GM18511 (cell line): Measurements from ENCODE around the gene TAF1C.
"Not testable (repeated sequence)": the region's sequence is repeated elsewhere in the genome, so short reads cannot be mapped to it uniquely, and the experiment has no call there.

Source experiments
- ATAC-seq: cut with Tn5 transposase; IDR thresholded peaks from one replicate; pipeline ENCODE4 v1.9.1; 2021; ENCODE audit warnings: mild to moderate bottlenecking, moderate library complexity; ENCODE audit not compliant: unreplicated experiment

TAF1C gene, protein sequence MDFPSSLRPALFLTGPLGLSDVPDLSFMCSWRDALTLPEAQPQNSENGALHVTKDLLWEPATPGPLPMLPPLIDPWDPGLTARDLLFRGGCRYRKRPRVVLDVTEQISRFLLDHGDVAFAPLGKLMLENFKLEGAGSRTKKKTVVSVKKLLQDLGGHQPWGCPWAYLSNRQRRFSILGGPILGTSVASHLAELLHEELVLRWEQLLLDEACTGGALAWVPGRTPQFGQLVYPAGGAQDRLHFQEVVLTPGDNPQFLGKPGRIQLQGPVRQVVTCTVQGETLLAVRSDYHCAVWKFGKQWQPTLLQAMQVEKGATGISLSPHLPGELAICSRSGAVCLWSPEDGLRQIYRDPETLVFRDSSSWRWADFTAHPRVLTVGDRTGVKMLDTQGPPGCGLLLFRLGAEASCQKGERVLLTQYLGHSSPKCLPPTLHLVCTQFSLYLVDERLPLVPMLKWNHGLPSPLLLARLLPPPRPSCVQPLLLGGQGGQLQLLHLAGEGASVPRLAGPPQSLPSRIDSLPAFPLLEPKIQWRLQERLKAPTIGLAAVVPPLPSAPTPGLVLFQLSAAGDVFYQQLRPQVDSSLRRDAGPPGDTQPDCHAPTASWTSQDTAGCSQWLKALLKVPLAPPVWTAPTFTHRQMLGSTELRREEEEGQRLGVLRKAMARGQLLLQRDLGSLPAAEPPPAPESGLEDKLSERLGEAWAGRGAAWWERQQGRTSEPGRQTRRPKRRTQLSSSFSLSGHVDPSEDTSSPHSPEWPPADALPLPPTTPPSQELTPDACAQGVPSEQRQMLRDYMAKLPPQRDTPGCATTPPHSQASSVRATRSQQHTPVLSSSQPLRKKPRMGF

DNA sequence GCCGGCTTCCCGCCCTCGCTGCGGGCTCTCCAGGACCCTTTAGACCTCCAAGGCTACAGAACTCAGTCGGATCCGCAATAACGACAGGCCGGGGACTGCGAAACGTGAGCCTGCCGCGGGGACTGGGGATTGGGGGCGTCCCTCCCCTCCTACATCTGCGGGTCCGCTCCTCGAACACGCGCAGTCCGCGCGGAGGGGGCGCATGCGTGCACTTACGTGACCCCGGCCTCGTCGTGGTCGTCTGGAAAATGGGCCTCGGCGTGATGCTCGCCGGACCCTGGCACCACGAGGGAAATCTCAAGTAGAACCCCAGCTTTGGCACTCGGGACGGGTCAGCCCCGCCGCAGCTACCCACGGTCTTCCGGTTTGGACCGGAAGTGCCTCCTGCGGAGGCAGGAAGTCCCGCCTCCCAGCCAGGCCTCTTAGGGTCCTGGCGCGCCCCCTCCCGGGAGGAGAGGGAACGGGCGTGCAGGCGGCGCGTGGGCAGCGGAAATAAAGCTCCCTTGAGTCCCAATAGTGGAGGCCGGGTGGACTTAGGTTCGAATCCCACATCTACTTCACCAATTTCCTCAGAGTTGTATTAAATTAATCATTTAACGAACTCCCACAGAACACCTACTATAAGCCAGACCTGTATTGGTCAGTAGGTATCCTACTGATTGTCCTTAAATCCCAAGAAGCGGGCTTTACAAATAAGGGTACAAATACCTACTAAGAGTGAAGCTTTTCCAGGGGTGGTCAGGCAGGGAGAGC is at the start of gene TAF1C:
Gene TAF1C (minus strand): TSS at position 373 of the 753 bp plus-strand sequence. CDS start 2,069 bp downstream, outside the sequence.
- peak; percentile 97 for ATAC-seq

DNA sequence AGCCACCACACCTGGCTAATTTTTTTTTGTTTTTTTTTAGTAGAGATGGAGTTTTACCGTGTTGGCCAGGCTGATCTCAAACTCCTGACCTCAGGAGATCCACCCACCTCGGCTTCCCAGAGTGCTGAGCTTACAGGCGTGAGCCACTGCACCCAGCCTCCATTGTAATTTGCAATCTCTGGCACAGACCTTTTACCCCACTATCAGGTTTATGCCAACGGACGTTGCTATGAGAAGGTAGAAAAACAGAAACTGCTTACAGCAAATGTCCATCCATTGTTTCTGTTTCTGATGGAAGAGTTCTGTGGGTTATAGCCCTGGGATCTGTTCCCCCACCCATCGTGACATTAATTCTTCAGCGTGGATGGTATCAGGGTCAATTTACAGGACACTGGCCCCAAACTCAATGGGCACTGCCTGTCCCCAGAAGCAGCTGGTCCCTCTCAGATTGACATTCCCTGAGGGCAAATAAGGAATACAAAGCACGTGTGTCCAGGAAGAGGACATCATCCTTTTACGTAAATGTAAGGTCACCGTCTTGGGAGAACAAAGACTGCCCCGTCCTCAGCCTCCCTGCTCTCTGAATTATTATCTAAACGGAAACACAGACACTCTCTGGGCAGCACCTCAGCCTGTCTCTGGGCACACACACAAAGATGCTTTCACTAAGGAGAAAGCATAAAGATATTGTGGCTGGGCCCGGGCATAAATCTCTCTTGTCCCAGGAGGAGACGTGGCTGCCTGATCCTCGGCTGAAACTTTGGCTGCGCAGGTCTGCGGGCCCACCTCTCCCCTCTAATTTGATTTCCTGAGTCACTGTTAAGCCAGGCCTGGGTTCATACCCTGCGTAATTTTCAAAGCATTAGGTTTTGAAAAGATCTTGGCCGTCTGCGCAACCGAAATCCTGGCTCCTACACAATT is 47.7 kb upstream of the TAF1C start:
- ATAC-seq: no peak

DNA sequence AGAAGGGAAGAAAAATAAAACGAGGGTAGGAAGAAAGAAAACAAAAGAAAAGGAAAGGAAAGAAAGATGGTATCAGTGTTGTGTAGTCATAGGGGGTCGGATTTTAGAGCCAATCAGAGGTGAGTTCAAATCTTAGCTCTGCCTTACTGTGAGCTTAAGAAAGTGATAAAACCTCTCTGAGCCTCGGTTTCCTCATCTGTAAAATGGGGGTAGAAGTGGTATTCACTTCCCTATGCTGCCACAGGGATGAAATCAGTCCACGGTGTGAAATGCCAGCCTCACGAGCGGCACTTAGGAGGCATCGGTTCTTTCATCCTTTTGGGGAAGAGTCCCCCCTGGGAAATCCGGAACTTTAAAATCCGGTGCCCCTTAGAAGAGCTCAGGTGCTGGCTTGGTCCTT is 46.9 kb upstream of the TAF1C start:
- no peak for ATAC-seq

DNA sequence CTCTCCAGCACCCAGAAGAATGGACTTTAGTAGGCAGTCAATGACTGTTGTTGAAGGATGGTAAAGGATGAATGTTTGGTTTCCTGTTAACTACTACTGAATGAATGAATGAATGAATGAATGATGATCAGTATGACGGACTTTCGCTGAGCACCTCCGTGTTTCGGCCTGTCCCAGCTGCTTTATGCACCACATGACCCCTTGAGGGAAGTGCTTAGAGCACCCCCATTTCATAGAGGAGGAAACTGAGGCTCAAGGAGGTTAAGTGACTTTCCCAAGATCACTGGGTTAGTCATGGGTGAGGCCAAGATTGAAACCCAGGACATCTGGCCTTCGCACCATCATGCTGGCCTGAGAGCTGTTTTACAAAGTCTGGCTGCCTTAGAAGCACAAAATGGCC is 46.1 kb upstream of the TAF1C start:
- ATAC-seq: no peak

DNA sequence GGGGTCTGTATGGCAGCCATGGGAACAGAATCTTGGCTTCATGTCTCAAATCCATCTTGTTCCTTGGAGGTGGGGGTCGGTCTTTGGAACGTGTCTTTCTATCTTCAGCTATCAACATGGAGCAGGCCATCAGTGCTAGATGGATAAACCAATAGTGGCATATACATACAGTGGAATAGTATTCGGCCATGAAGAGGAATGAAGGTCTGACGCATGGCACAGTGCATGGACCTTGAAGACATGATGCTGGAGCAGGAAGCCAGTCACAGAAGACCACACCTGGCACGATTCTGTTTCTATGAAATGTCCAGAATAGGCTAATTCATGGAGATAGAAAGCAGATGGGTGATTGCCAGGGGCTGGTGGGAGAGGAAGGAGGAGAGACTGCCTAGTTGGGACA is 45.2 kb upstream of the TAF1C start:
- ATAC-seq: no peak

DNA sequence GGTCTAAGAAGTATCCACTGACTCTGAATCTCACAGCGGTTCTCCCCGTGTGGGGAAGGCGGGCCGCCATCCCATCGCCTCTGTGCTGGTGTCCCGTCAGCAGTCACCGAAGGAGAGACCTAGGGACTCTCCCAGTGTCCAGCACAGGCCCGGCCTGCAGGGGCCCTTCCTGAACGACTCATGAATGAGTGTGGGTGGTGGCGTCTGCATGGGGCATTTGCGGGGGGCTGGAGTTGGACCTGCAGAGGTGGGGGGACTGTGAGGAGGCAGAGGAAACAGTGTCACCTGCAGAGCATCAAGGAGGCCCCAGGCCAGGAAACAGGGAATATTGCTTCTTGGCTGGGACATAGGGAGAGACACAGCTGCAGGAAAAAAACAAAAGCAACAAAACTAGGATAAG is 42.6 kb upstream of the TAF1C start:
- ATAC-seq: no peak

DNA sequence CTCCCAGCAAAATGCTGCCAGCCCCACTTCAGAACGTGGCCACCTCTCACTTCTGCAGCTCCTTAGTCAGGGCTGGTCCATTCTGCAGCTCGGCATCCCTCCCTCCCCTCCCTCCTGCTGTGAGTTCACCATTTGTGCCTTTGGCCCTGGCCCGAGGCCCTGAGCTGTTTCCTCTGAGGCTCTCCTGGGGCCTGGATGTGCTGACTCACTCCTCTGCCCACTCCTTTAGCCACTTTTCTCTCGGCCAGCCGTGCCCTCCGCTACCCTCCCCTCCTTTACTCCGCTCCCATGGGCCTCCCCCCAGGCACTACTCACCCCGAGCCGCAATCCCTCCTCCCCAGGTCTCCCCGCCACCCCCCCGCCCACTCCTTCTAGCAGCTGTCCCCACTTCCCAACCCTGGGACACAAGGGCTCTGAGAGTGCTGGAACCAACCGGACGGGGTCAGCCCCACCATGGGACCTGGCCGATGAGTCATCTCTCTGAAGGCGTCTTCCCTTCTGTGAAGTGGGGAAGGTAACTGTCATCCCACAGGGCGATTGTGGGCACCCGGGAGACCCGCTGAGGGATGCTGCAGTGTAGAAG is 41.5 kb upstream of the TAF1C start:
- no peak for ATAC-seq

DNA sequence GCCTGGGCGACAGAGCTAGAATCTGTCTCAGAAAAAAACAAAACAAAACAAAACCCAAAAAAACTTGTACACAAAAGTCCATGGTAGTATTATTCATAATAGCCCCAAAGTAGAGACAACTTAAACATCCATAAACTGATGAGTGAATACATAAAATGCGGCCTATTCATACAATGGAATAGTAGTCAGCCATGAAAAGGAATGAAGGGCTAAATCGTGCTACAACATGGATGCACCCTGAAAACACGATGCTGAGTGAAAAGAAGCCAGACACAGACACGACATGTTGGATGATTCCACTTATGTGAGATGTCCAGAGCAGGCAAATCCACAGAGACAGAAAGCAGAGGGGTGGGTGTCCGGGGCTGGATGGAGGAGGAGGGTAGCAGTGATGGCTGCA is 40.7 kb upstream of the TAF1C start:
- ATAC-seq: no peak

DNA sequence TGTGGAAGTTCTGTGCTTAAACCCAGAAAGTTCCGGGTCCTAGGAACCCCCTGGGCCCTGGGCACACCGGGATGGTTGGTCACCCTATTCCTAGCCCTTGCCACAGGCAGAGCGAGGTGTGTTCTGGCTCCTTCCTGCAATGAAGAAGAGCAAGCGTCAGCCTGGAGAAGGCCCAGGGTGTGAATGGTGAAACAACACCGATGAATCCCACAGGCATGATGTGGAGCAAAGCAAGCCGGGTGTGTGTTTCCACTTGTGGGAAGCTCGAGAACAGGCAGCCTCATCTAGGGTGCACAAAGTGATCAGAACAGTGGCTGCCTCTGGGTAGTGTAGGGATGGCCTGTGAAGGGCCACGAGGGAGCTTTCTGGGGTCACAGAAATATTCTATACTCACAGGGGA is 39.2 kb upstream of the TAF1C start:
- no peak for ATAC-seq

DNA sequence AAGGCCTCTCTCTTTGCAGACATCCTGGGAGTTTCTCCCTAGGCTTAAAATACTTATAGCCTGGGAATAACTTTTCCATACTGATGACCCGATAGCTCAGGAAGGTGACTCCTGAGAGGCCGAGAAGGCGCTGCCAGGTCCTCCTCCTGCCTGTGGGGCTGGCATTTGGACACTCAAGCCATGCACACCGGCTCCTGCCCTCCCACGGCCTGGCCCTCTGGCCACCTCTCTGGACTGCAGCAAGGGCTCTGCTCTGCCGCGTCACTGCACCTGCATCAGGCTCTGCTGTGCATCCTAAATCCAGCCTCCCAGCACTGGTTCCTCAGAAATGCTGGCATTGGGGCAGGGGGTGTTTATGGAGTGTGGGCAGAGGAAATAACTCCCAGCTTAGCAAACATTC is 38.7 kb upstream of the TAF1C start:
- no peak for ATAC-seq

DNA sequence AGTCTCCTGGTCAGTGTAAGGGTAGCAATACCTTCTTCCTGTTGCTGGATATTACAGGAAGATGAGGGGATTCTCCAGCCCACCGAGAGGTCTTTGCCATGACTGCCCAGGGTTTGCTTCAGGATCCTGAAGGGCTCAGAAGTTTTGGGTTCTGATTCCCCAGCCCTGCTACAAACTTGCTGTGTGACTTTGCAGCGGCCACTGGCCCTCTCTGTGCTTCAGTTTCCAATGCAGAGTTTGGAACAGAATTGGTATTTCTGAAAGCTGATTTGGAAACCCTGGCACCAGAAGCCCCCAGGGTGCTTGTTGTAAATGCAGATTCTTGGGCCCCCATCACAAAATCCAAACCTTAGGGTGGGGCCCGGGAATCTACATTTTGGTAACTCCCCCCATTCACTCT is 38.3 kb upstream of the TAF1C start:
- no peak for ATAC-seq

DNA sequence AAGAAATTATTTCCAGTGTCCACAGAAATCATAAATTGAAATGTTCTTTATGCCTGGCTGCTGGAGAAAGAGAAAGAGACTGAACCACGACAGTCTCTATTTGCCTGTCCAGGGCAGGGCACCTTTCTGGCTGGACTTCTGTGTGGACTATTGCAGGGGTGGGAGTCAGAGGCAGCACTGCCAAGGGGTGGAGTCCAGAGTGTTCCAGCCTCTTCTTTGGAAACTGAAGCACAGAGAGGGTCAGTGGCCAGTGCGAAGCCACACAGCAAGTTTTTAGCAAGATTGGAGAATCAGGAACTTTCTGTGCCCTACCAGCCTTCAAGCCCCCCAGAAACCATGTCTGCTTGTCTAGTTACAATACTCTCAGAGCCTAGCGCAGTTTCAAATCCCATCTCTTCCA is 37.7 kb upstream of the TAF1C start:
- no peak for ATAC-seq

DNA sequence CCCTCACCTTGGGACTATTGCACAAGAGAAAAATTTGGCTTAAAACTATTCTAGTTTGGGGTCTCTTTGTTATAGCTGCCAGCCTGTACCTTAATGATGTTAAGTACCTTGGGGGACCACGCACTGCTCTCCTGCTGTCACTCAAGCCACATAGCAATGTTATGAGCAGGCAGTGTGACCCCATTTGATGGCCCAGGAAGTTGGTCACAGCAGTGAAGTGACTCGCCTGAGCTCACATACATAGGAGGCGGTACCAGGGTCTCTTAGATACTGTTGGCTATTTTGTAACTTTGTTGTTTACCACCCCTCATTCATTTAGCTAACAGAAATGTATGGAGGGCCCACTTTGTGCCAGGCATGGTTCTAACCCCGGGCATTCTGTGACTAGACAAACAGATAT is 36.6 kb upstream of the TAF1C start:
- ATAC-seq: no peak

DNA sequence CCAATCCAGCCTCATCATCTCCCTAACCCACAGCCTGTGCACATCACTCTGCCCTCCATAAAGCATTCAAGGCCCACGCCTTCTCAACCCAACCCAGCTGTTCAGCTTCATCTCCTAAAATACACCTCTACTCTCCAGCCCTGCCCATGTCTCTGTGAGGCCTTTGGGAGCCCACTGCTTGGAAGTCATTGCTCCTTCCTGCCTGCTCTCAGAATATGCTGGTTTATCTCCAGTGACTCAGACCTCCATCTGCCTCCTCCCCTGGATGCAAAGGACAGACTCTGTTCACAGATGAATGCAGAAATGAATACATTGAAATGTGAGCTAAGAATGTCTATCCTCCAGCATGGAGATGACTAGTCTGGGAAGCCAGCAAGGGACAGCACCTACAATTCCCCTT is 34.0 kb upstream of the TAF1C start:
- no peak for ATAC-seq

DNA sequence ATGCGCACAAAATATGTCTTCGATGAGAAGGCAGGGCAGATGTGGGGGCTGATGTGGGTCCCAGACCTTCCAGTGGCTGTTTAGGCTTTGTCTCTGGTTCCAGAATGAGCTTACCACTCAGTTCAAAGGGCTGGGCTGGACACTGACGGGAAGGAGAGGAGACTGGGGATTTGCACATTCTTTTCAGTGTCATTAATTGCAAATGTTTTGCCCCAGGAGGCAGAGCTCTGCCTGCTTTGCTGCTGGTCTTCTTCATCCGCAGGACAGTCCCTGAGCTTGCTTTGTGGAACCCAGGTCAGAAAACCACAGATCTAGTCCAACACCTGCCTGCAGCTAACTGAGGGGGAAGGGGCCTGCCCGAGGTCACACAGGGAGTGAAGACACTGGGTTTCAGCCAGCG is 32.1 kb upstream of the TAF1C start:
- no peak for ATAC-seq

DNA sequence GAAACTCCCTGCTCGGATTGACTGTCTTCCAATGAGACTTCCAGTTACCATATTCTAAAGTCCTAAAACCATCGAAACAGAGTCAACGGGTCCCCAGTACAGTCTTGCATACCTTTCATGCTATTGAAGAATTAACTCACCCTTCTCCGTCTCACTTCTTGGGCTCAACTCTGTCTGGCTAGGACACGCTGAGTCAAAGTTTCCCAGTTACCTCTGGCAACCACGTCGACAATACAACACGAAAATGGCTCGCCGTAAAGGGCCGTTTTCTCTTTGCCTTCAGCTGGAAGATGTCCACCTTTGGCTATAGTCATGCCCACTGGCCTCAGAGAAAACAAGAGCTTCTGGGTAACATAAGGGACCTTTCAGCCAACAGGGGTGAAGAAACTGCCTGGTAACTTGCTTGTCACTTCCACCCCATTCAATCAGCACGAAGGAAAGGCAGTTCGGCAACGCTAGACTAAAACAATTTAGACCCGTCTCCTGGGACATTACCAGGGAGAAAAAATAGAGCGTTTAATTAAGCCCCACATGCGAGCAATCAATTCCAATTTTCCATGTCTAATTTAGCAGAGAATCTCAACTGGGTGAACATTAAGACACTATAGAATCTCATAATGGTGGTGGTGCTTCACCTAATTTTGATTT is 31.4 kb upstream of the TAF1C start:
- no peak for ATAC-seq

DNA sequence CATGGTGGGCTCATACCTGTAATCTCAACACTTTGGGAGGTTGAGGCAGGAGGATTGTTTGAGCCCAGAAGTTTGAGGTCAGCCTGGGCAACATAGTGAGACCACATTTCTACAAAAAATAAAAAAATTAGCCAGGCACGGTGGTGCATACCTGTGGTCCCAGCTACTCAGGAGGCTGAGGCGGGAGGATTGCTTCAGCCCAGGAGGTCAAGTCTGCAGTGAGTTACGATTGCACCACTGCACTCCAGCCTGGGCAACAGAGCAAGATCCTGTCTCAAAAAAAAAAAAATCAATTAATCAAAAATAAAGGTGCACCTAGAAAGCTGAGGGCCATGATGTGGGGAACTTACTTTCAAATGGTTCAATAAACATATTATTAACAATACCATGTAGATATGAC is 29.3 kb upstream of the TAF1C start:
- not testable (repeated sequence) for ATAC-seq

DNA sequence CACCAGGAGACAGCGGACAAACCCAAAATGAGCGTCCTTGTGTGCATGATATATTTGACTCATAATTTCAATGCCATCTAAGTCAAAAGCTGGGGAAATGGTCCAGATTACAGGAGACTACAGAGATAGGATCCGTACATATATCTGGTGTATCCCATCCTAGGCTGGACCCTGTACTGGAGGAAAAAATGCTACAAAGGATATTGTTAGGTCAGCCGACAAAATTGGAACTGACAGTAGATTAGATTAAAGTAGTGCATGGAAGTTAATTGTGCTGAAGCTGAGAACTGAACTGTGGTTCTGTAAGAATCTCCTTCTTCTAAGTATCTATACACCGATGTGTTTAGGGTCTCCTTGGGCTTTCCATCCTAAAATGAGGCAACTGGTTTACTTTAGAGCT is 28.7 kb upstream of the TAF1C start:
- no peak for ATAC-seq

DNA sequence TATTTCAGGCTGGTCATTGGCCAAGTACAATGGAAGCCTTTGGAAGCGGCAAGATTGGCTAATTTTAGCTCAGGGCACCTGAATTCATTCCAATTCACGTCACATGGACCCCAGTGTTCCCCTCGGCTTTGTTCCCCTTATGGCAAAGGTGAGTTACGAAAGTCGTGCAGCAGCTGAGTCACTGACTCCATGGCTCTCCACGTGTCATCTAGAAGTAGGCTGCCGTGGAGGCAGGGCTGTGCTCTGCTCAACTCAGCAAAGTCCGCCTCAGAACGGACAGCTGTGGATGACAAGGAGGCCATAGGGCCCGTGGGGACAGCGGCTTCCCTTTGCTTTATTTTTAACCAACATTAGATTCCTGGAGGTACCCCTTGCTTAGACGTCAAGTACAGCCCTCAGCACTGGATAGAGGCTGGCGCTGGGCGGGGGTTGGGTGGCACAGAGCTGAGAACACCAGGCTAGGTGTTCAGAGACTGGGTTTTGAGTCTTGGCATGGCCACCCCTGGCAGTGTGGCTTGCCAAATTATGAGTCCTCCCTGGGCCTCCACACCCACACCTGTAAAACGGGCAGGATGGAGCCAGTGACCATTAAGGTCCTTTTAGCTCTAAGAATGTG is 27.7 kb upstream of the TAF1C start:
- ATAC-seq: no peak
